Fibroblast of lung (primary cell): Measurements from ENCODE around the gene TNNI3K. TPM values are rescaled to one million over a fixed set of nuclear protein-coding genes. Genes with fewer than 3 reads are reported as not detected.

ENCODE experiments used
- DNase-seq, 2 donors: peaks; one replicate each; pipeline versions ENCODE4 v3.0.0 to v3.0.0-alpha.2; 2010; ENCODE audit warnings: low read depth in 2 of 2
- H2AFZ ChIP-seq: 2 replicates; pipeline ENCODE4 v1.5.1; 2012; ENCODE audit warnings: low read length, control low read depth, inconsistent platforms
- H3K27ac ChIP-seq: 2 replicates; pipeline ENCODE4 v1.5.1; 2011; ENCODE audit warnings: low read length, control low read depth; ENCODE audit not compliant: insufficient read depth
- H3K27me3 ChIP-seq: 2 replicates; pipeline ENCODE4 v1.5.1; 2011; ENCODE audit warnings: mild to moderate bottlenecking, low read length; ENCODE audit not compliant: control insufficient read depth, insufficient read depth
- H3K36me3 ChIP-seq: 2 replicates; pipeline ENCODE4 v1.5.1; 2011; ENCODE audit warnings: low read length; ENCODE audit not compliant: control insufficient read depth, insufficient read depth
- H3K4me1 ChIP-seq: 2 replicates; pipeline ENCODE4 v1.5.1; 2011; ENCODE audit warnings: low read length; ENCODE audit not compliant: control insufficient read depth, insufficient read depth; ENCODE audit errors: extremely low read depth
- H3K4me2 ChIP-seq: 2 replicates; pipeline ENCODE4 v1.5.1; 2011; ENCODE audit warnings: low read length, control low read depth; ENCODE audit not compliant: insufficient read depth; ENCODE audit errors: extremely low read depth
- H3K4me3 ChIP-seq, 4 experiments: fragments of 200-600 bp in 1 of 4; sonication (generic) in 1 of 4; replicated peaks in 1 of 4; 2 replicates each; pipeline ENCODE4 v1.5.1; 2011 to 2016; ENCODE audit warnings: low read length in 4 of 4, low read depth in 3 of 4, mild to moderate bottlenecking in 3 of 4, control low read depth in 2 of 4, inconsistent platforms in 1 of 4, mixed read lengths in 1 of 4; ENCODE audit not compliant: insufficient read depth in 1 of 4; ENCODE audit errors: control extremely low read depth in 1 of 4
- H3K79me2 ChIP-seq: 2 replicates; pipeline ENCODE4 v1.5.1; 2012; ENCODE audit warnings: mild to moderate bottlenecking, low read length, inconsistent platforms; ENCODE audit not compliant: control insufficient read depth, insufficient read depth
- H3K9ac ChIP-seq: 2 replicates; pipeline ENCODE4 v1.5.1; 2011; ENCODE audit warnings: mild to moderate bottlenecking, low read length, control low read depth; ENCODE audit not compliant: insufficient read depth
- H3K9me3 ChIP-seq: 2 replicates; pipeline ENCODE4 v1.5.1; 2012; ENCODE audit warnings: low read depth, low read length; ENCODE audit not compliant: control insufficient read depth, insufficient read depth
- H4K20me1 ChIP-seq: 2 replicates; pipeline ENCODE4 v1.5.1; 2011; ENCODE audit warnings: low read length; ENCODE audit not compliant: control insufficient read depth, insufficient read depth; ENCODE audit errors: extremely low read depth
- EZH2 ChIP-seq: IDR thresholded peaks from 2 replicates; pipeline ENCODE4 v1.5.1; 2012; ENCODE audit warnings: low read length, control low read depth, mild to moderate bottlenecking; ENCODE audit errors: missing control alignments
- polyA plus RNA-seq, 2 donors: library from polyadenylated mRNA; depleted of rRNA in 1 of 2; stranded (reverse) in 1 of 2; unstranded in 1 of 2; fragments of >200 nt; gene quantifications; 2 replicates each; pipeline ENCODE4 v1.2.1, GENCODE V29; 2011 to 2012; ENCODE audit warnings: missing spikeins in 1 of 2
- total RNA-seq: library from RNA; depleted of rRNA; stranded (reverse); fragments of >200 nt; gene quantifications from 2 replicates; pipeline ENCODE4 v1.2.1, GENCODE V29; 2014
- TF ChIP-seq, protein P1 (sequence below), 2 donors: IDR thresholded peaks in 1 of 2; conservative IDR thresholded peaks in 1 of 2; 1 replicate in 1 of 2; 2 replicates in 1 of 2; pipeline ENCODE4 v1.5.1; 2011 to 2012; ENCODE audit warnings: low read length in 2 of 2, control low read depth in 1 of 2, inconsistent platforms in 1 of 2, low read depth in 1 of 2, mild to moderate bottlenecking in 1 of 2

The TNNI3K gene
- total and polyA plus RNA-seq, 2 donors (not counting 1 experiment from before 2014, with no cell fraction given): 0.66 to 0.91 TPM

GRCh38 chr1:74530892-74531291 lies 295.7 kb downstream of the TNNI3K start:
- no peaks in the 10 kb centered on the region for H3K4me1 ChIP-seq
- no peak for DNase-seq
- no peaks in the 10 kb centered on the region for H4K20me1 ChIP-seq
- no peak overlapping the region for H2AFZ ChIP-seq
- no peak overlapping the region for H3K27ac ChIP-seq
- no peak for TF ChIP-seq EZH2
- TF ChIP-seq, protein P1, sequence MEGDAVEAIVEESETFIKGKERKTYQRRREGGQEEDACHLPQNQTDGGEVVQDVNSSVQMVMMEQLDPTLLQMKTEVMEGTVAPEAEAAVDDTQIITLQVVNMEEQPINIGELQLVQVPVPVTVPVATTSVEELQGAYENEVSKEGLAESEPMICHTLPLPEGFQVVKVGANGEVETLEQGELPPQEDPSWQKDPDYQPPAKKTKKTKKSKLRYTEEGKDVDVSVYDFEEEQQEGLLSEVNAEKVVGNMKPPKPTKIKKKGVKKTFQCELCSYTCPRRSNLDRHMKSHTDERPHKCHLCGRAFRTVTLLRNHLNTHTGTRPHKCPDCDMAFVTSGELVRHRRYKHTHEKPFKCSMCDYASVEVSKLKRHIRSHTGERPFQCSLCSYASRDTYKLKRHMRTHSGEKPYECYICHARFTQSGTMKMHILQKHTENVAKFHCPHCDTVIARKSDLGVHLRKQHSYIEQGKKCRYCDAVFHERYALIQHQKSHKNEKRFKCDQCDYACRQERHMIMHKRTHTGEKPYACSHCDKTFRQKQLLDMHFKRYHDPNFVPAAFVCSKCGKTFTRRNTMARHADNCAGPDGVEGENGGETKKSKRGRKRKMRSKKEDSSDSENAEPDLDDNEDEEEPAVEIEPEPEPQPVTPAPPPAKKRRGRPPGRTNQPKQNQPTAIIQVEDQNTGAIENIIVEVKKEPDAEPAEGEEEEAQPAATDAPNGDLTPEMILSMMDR (conservative IDR thresholded peaks at IDR 0.05 in 1 of 2, IDR thresholded peaks at IDR 0.05 in 1 of 2; ENCODE audit: low read depth in 1 of 2, low read length in 2 of 2): no peak
- no peak overlapping the region for H3K4me3 ChIP-seq
- H3K9ac ChIP-seq: no peak overlapping the region
- H3K9me3 ChIP-seq: no peaks in the 10 kb centered on the region
- no peaks in the 10 kb centered on the region for H3K79me2 ChIP-seq
- H3K27me3 ChIP-seq: no peaks in the 10 kb centered on the region
- no peak overlapping the region for H3K4me2 ChIP-seq
- H3K36me3 ChIP-seq: no peaks in the 10 kb centered on the region

GRCh38 chr1:74531796-74532195 lies 296.6 kb downstream of the TNNI3K start:
- no peaks in the 10 kb centered on the region for H3K9me3 ChIP-seq
- H3K27me3 ChIP-seq: no peaks in the 10 kb centered on the region
- H2AFZ ChIP-seq: no peak overlapping the region
- H3K36me3 ChIP-seq: no peaks in the 10 kb centered on the region
- no peak overlapping the region for H3K9ac ChIP-seq
- H3K79me2 ChIP-seq: no peaks in the 10 kb centered on the region
- no peak overlapping the region for H3K27ac ChIP-seq
- no peak for DNase-seq
- H3K4me3 ChIP-seq: no peak overlapping the region
- H3K4me2 ChIP-seq: no peak overlapping the region
- no peaks in the 10 kb centered on the region for H3K4me1 ChIP-seq
- no peak for TF ChIP-seq EZH2
- TF ChIP-seq, protein P1 (conservative IDR thresholded peaks at IDR 0.05 in 1 of 2, IDR thresholded peaks at IDR 0.05 in 1 of 2; ENCODE audit: low read depth in 1 of 2, low read length in 2 of 2): no peak
- H4K20me1 ChIP-seq: no peaks in the 10 kb centered on the region

DNA sequence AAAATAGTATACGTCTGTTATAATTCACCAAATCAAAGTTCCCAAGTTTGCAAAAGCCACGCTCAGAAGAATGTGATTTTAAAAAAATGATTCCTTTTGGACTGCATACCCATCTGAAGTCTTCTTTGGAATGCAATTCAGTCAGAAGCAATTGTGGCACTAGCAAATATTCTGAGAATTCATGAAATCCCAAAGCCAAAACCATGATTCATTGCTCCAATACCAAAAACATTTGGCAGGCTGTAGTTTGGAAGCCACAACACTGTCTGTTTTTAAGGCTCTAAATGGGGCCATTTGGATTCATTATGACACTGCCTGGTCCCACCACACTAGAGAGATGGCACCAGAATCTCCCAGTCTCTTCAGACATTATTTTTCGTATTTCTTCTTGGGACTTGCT lies 299.1 kb downstream of the TNNI3K start:
- no peak overlapping the region for H3K9ac ChIP-seq
- H2AFZ ChIP-seq: no peak overlapping the region
- no peaks in the 10 kb centered on the region for H4K20me1 ChIP-seq
- H3K9me3 ChIP-seq: no peaks in the 10 kb centered on the region
- H3K27ac ChIP-seq: no peak overlapping the region
- no peaks in the 10 kb centered on the region for H3K79me2 ChIP-seq
- no peak overlapping the region for H3K4me2 ChIP-seq
- DNase-seq: peak in 1 of 2 donors; percentile 91
- H3K27me3 ChIP-seq: no peaks in the 10 kb centered on the region
- TF ChIP-seq EZH2: no peak
- TF ChIP-seq, protein P1 (conservative IDR thresholded peaks at IDR 0.05 in 1 of 2, IDR thresholded peaks at IDR 0.05 in 1 of 2; ENCODE audit: low read depth in 1 of 2, low read length in 2 of 2): no peak
- no peaks in the 10 kb centered on the region for H3K36me3 ChIP-seq
- H3K4me1 ChIP-seq: no peaks in the 10 kb centered on the region
- H3K4me3 ChIP-seq: no peak overlapping the region
